GM18858 (cell line): Measurements from ENCODE around the gene PTPRE.
"Not testable (repeated sequence)": the region's sequence is repeated elsewhere in the genome, so short reads cannot be mapped to it uniquely, and the experiment has no call there.

Experiments
- ATAC-seq: cut with Tn5 transposase; IDR thresholded peaks from one replicate; pipeline ENCODE4 v1.9.1; 2021; ENCODE audit not compliant: unreplicated experiment

The PTPRE gene

DNA sequence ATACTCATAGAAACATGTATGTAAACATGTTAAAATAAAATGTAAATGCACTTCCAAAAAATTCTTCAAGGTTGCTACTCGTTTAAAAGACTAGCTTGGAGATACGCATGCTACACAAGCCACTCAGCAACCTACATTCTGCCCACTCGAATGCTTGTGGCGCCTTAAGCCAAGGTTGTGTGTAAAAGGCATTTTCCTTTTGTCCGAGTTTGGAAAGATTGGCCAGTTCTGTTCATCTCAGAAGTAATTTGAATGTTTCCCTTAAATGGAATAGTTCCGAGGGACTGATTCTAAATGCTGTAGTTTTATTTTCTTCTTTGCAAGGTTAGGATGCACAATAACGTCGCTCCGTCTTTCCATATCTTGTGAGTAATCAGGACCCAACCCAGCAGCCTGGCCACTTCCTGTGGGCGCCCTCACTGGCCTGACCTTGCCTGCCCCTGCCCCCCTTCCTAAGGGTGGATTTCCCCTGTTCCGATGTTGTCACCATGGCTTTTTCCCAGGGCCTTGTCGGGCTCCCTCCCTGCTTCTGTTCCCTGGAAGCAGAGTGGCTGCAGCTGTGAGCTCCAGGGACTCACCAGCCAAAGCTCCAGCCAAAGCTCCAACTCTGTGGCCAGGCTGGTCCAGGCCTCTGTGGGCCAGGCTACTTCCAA is 70.6 kb downstream of the PTPRE start:
- ATAC-seq, result no peak

- ATAC-seq, result no peak
These were observed 71.6 kb downstream of the PTPRE start for GRCh38 chr10:127978481-127978880.

- no peak for ATAC-seq
These were observed 72.1 kb downstream of the PTPRE start for GRCh38 chr10:127979045-127979444.

DNA sequence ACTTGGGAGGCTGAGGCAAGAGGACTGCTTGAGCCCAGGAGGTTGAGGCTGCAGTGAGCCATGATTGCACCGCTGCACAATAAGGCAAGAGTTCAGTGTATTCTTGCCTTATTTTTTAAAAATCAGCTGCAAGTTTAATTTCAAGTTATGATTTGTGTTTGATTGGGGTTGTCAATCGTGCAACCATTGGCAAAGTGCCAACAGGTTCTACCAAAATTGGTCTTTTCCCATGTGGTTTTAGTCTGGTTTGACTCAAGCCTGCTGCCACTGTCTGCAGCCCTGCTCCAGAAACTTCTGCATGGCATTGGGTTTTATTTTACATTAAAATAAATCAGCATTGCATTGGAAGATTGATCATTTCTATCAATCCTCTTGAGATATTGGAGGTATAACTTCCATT is 72.7 kb downstream of the PTPRE start:
- no peak for ATAC-seq

GRCh38 chr10:127980898-127981297 is 74.0 kb downstream of the PTPRE start:
- ATAC-seq, result no peak

DNA sequence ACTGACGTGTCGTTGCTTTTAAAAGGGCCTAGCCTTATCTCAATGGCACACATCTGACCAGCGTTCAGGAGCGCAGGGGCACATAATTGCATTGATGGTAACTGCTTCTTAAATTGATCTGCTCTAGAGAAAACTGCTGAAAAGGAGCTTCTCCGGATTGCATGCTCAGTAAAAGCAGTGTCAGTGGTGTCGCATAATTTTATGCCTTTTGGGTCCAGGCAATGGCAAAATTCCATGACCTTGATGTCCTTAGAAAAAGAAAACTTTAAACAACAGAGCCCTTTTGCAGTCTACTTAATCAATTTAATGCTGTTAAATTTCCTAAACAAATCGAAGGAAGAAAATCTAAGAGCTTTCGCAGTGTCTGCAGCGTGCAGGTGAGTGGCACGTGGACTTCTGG is 75.7 kb downstream of the PTPRE start:
- no peak for ATAC-seq

DNA sequence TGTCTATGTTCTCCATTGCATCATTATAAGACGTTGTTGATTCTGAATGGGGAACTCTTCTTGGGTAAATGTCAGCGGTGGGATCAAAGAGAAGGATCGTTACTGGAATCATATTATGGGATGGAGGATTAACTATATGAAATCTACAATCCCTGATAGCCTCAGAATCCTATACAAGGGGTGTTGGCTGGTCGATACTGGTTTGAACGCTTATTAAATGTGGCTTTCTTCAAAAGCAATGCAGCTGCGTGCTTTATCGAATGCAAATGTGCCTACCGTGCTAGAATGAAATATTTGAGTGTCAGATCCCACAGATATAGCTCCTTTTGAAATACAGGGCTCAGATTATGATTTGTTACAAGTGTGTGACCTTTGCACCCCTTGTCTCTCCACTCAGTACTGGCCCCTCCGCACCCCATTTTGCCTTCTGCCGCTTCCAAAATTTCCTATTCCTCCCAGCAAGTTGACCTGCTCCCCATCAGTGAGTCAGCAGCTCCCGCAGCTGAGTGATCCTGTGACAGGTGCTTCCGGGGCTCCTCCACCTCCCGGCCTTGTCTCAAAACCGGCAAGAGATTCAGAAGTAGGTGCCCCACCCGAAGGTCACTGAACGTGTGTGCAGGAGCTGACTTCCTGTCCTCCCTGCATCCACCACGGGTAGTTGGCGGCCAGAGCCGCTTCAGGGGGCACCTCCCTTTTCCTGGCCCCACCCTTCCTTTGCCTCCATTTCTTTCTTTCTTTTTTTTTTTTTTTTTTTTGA is 76.6 kb downstream of the PTPRE start:
- no peak for ATAC-seq

GRCh38 chr10:127984945-127985344 is 78.0 kb downstream of the PTPRE start:
- no peak for ATAC-seq

GRCh38 chr10:127986531-127987466 is 79.9 kb downstream of the PTPRE start:
- no peak for ATAC-seq

DNA sequence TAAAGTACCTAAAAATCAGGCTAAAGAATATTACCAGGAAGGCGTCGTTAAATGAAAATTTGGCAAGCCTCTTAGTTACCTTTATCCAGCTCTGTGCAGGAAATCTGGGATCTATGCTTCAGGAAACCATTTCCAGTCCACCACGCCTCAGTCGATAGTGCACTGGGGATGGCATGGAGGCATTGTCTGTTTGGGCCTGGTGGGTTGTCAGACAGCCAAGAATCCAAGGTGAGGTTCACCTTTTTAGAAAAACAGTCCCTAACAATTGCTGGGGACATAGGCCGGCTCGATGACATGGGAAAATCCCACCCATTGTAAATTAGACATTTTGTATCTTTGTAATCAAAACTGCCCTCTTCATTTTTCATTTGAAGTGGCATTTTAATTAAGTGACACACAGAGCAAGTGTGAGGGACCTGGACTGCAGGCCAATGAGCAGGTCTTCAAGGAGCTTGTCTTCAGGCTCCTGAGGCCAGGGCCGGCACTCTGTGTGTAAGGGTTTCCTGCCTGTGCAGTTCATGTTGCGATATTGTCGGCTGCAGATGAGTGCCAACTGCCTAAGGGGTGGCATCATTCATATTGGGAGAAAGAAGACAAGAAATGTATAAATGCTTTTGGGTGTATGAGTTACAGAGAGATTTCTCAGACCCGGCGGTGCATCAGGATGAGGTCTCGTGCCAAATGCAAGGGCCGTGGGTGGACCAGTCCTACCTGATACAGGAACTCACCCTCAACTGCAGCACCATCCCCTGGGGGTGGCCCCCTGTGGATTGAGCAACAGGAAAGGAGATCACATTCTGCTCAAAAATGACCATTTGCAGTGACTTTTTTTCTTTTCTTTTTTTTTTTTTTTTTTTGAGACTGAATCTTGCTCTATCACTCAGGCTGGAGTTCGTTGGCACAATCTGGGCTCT is 80.8 kb downstream of the PTPRE start:
- no peak for ATAC-seq

DNA sequence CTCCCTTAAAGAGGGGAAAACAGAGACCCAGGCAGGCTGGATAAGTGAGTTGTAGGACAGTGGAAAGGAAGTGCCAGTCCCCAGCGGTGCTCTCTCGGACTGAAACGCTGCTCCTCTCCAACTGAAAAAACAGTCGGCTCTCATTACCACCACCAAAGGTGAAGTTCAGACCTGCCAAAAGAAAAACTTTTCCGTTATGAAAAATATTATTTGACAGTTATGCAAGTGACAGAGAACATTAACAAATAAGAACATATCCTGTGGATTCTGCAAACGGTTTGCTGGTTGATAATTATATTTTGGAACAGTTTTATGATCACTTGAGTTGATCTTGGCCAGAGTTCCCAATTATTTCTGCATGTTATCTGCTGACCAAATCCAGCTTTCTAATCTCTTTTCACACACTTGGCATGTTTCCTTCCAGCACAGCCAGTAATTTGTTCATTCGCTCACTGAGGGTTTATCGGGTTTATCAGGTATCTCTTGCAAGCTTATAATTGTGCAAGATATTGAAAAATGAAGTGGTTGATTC is 82.6 kb downstream of the PTPRE start:
- no peak for ATAC-seq

DNA sequence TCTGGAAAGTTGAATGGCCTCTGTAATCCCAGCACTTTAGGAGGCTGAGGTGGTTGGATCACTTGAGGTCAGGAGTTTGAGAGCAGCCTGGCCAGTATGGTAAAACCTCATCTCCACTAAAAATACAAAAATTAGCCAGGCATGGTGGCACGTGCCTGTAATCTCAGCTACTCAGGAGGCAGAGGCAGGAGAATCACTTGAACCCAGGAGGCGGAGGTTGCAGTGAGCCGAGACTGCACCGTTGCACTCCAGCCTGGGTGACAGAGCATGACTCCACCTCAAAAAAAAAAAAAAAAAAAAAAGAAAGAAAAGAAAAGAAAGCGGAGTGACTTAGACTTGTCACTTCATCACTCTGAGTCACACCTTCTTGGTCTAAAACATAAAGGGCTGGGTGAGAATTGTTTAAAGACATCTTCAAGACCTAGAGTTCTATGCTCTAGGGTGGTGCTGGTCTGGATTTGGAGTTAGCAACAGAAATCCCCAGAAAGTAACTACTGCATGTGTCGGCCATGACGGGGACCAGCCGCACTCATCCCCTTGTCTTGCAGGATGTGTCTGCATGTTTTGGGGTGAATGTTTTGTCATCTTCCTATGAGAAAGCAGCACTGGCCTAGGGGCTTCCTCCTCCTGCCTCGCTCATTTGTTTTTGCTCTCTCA is 83.4 kb downstream of the PTPRE start:
- ATAC-seq, result not testable (repeated sequence)

- no peak for ATAC-seq
These were observed 84.1 kb downstream of the PTPRE start for GRCh38 chr10:127990846-127991542.

- ATAC-seq, result no peak
These were observed 84.8 kb downstream of the PTPRE start for GRCh38 chr10:127991543-127992255.

GRCh38 chr10:127992376-127992775 is 85.5 kb downstream of the PTPRE start:
- ATAC-seq, result no peak

DNA sequence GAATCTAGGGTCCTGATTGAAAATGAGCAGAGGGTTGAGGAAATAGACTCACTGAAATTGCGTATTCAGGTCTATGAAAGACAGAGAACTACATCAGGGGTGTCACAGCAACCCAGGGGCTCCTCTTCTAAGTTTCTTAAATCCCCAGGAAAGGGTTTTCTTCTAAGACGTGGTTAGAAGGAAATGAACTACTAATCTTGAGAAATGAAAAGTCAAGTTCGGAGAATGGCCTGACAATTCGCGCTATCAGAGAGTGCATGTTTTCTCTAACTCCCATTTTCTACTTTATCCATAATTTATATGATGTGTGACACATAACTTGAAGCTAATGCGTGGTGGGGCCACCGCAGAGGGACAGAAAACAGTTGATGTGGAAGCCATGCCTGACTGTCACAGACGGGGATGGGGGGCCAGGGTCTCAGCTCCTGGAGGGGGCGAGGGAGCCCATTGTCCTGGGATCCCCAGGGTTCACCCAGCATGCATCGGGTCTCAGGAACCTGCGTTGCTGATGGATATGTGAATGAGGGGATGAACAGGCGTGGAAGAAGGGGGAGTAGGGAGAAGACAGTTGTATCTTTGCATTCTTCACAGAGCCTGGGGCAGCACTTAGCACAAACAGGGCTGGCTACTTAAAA is 86.3 kb downstream of the PTPRE start:
- no peak for ATAC-seq

DNA sequence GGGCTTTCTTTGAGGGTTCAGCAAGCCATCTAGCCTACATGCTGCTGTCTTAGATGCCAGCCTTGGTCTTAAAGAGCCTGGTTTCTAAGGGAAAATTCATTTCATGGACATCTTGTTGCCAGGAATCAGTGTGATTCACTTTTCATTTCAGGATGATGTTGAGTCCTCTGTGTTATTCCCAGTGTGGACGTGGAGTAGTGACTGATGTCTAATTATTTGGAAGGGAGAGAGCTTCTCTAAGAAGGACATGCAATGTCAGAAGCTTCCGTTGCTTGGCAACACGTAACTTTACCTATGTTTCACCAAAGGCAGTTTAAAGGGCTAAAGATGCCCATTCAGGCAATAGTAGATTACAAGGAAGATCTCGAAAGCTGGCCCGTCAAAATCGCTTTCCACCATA is 89.0 kb downstream of the PTPRE start:
- ATAC-seq, result no peak

DNA sequence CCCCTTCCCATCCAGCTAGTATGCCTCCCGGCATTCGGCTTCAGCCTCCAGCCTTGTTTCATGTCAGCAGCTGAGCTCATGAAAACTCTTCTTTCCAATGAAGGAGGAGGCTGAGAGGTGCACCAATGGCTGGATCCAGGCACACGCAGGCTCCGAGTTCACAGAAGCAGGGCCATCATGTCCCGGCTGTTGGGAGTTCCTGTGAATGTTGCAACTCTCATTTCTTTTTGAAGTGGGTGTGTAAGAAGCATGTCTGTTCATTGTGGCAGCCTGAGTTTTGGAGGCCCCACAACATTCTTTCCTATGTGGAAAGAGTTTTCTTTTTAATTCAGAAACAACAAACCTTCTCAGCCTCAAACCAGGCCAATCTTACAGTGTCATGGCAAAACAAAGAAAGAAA is 89.7 kb downstream of the PTPRE start:
- ATAC-seq, result no peak
